HFFc6 (cell line): Measurements from ENCODE around the gene CCDC177. TPM values are rescaled to one million over a fixed set of nuclear protein-coding genes. Genes with fewer than 3 reads are reported as not detected.
A peak's percentile ranks its signal among the peaks of the same experiment; 100 is the strongest.

Experiments
- DNase-seq: peaks from one replicate; pipeline ENCODE4 v3.0.0-alpha.2; 2018
- H3K27ac Mint-ChIP-seq: 2 replicates; pipeline ENCODE4 v1.8.0; 2020; ENCODE audit warnings: mild to moderate bottlenecking, mixed read lengths
- H3K27me3 Mint-ChIP-seq: 2 replicates; pipeline ENCODE4 v1.8.0; 2021; ENCODE audit warnings: mild to moderate bottlenecking, moderate library complexity, mixed read lengths; ENCODE audit not compliant: insufficient read depth
- H3K36me3 Mint-ChIP-seq: 2 replicates; pipeline ENCODE4 v1.8.0; 2021; ENCODE audit warnings: low read depth, mixed read lengths
- H3K4me1 Mint-ChIP-seq: 2 replicates; pipeline ENCODE4 v1.8.0; 2020; ENCODE audit warnings: low read depth, mixed read lengths
- H3K4me3 Mint-ChIP-seq: 2 replicates; pipeline ENCODE4 v1.8.0; 2020; ENCODE audit warnings: mild to moderate bottlenecking, moderate library complexity, mixed read lengths
- H3K9me3 Mint-ChIP-seq: 2 replicates; pipeline ENCODE4 v1.8.0; 2020; ENCODE audit warnings: mild to moderate bottlenecking, mixed read lengths
- CTCF ChIP-seq: fragments of 200-600 bp; sonication (generic); IDR thresholded peaks from 2 replicates; pipeline ENCODE4 v1.5.0; 2021; ENCODE audit warnings: antibody characterized with exemption, mild to moderate bottlenecking
- total RNA-seq, 6 experiments: library from RNA; stranded (reverse); fragmentation: NEBNext Ultra II Directional; extraction: Animal tissue kit (Norgen Biotek cat#: 25700); gene quantifications; 2 replicates in 1 of 6; 3 replicates in 5 of 6; pipeline ENCODE4 v1.2.3, GENCODE V29; 2021

CCDC177 gene
- total RNA-seq, 6 experiments from 2014 or later: not detected

- H3K27me3 Mint-ChIP-seq: peaks cover 22% of the 10 kb centered on the region
- DNase-seq: no peak
- peaks cover 21% of the 10 kb centered on the region for H3K4me1 Mint-ChIP-seq
- H3K36me3 Mint-ChIP-seq: no peaks in the 10 kb centered on the region
- H3K27ac Mint-ChIP-seq: peak overlapping the region; percentile 51; the same call in 1 of the 2 replicates
- TF ChIP-seq CTCF: no peak
- H3K9me3 Mint-ChIP-seq: no peaks in the 10 kb centered on the region
- no peak overlapping the region for H3K4me3 Mint-ChIP-seq
Observed at GRCh38 chr14:69579476-69579875, 4.8 kb upstream of the CCDC177 start.

GRCh38 chr14:69574954-69575295 lies 254 bp upstream of the CCDC177 start:
- DNase-seq: no peak
- Mint-ChIP-seq H3K4me3 (peak overlapping the region; percentile 47; the same call in 1 of the 2 replicates), H3K4me1 (peaks cover 11% of the 10 kb centered on the region), H3K36me3 (no peaks in the 10 kb centered on the region), H3K27me3 (peaks cover 43% of the 10 kb centered on the region), H3K27ac (no peak overlapping the region), H3K9me3 (no peaks in the 10 kb centered on the region)
- TF ChIP-seq CTCF: peak; percentile 68

- H3K9me3 Mint-ChIP-seq: no peaks in the 10 kb centered on the region
- peaks cover 6% of the 10 kb centered on the region for H3K4me1 Mint-ChIP-seq
- H3K27ac Mint-ChIP-seq: no peak overlapping the region
- H3K36me3 Mint-ChIP-seq: no peaks in the 10 kb centered on the region
- peaks cover 48% of the 10 kb centered on the region for H3K27me3 Mint-ChIP-seq
- no peak for TF ChIP-seq CTCF
- H3K4me3 Mint-ChIP-seq: no peak overlapping the region
- DNase-seq: no peak
Observed at GRCh38 chr14:69573831-69574262, 824 bp downstream of the CCDC177 start.

- TF ChIP-seq CTCF: no peak
- H3K4me3 Mint-ChIP-seq: no peak overlapping the region
- no peaks in the 10 kb centered on the region for H3K36me3 Mint-ChIP-seq
- H3K4me1 Mint-ChIP-seq: peaks cover 6% of the 10 kb centered on the region
- no peaks in the 10 kb centered on the region for H3K9me3 Mint-ChIP-seq
- DNase-seq: no peak
- H3K27me3 Mint-ChIP-seq: peaks cover 50% of the 10 kb centered on the region
- no peak overlapping the region for H3K27ac Mint-ChIP-seq
Observed at GRCh38 chr14:69573205-69573830, 1.4 kb downstream of the CCDC177 start.

GRCh38 chr14:69572841-69573135 lies 1.9 kb downstream of the CCDC177 start:
- no peaks in the 10 kb centered on the region for H3K9me3 Mint-ChIP-seq
- no peak overlapping the region for H3K4me3 Mint-ChIP-seq
- no peak overlapping the region for H3K27ac Mint-ChIP-seq
- H3K27me3 Mint-ChIP-seq: peaks cover 55% of the 10 kb centered on the region
- no peak for DNase-seq
- H3K4me1 Mint-ChIP-seq: peaks cover 6% of the 10 kb centered on the region
- TF ChIP-seq CTCF: no peak
- H3K36me3 Mint-ChIP-seq: no peaks in the 10 kb centered on the region
